ENCODE data around the gene RTN4RL1.

Gene RTN4RL1

DNA sequence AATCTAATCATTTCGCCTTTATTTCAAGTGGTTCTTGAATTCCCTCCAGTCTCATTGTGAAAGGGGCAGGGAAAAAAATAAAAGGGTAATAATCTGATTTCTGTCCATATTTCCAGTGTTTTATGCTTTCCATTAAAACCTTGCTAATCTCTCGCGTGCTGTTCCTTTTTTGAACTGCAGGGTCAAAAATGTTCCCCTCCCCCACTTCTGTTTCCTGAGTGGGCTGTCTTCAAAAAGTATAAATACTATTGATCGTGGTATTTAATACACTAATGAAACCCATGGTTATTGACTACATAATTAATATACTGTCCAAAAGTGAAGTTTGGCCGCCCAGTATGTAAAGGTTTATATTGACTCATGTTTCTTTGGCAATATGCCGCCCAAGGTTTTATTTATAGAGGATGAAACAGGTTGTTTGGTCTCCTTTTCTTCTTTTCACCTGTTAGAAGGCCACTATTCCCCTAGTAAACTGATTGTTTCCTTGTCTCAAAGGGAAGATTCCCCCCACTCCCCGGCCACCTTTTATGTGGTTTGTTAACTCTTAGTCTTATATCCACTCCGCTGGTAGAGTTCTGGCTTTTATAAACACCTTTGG lies 125.6 kb downstream of the RTN4RL1 start:
- Histone ChIP-seq H3K9me2 (ENCODE audit: low read depth, low read length) (no peaks in the 10 kb centered on the region), H3K27ac (ENCODE audit: low read depth, low read length, poor library complexity, severe bottlenecking) (no peak overlapping the region), H3K9ac (ENCODE audit: low read length) (no peak overlapping the region), H3K79me2 (ENCODE audit: insufficient read depth, low read length) (no peaks in the 10 kb centered on the region), H3K4me1 (ENCODE audit: insufficient read depth, low read length, severe bottlenecking) (peaks cover 14% of the 10 kb centered on the region), H3K27me3 (ENCODE audit: insufficient read depth, low read length) (no peaks in the 10 kb centered on the region), H3K9me3 (ENCODE audit: low read length) (no peaks in the 10 kb centered on the region), H3F3A (ENCODE audit: insufficient read depth, low read length) (no peaks in the 10 kb centered on the region), H4K20me1 (ENCODE audit: insufficient read depth, low read length) (no peaks in the 10 kb centered on the region), H3K4me3 (ENCODE audit: low read depth, low read length, poor library complexity, severe bottlenecking) (no peak overlapping the region), H3K36me3 (ENCODE audit: insufficient read depth, low read length) (peaks cover 50% of the 10 kb centered on the region), H2AFZ (ENCODE audit: low read length) (no peak overlapping the region), H3K4me2 (ENCODE audit: low read length) (no peak overlapping the region)
- TF ChIP-seq, protein P1, sequence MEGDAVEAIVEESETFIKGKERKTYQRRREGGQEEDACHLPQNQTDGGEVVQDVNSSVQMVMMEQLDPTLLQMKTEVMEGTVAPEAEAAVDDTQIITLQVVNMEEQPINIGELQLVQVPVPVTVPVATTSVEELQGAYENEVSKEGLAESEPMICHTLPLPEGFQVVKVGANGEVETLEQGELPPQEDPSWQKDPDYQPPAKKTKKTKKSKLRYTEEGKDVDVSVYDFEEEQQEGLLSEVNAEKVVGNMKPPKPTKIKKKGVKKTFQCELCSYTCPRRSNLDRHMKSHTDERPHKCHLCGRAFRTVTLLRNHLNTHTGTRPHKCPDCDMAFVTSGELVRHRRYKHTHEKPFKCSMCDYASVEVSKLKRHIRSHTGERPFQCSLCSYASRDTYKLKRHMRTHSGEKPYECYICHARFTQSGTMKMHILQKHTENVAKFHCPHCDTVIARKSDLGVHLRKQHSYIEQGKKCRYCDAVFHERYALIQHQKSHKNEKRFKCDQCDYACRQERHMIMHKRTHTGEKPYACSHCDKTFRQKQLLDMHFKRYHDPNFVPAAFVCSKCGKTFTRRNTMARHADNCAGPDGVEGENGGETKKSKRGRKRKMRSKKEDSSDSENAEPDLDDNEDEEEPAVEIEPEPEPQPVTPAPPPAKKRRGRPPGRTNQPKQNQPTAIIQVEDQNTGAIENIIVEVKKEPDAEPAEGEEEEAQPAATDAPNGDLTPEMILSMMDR (IDR thresholded peaks at IDR 0.05; ENCODE audit: low read length): no peak
- TF ChIP-seq EZH2 (IDR thresholded peaks at IDR 0.05; ENCODE audit: borderline replicate concordance, low read length): no peak

GRCh38 chr17:1898872-1899271 lies 126.3 kb downstream of the RTN4RL1 start:
- Histone ChIP-seq H3K4me1 (ENCODE audit: insufficient read depth, low read length, severe bottlenecking) (peaks cover 8% of the 10 kb centered on the region), H3K27me3 (ENCODE audit: insufficient read depth, low read length) (no peaks in the 10 kb centered on the region), H3K4me3 (ENCODE audit: low read depth, low read length, poor library complexity, severe bottlenecking) (no peak overlapping the region), H3K9me2 (ENCODE audit: low read depth, low read length) (no peaks in the 10 kb centered on the region), H3F3A (ENCODE audit: insufficient read depth, low read length) (no peaks in the 10 kb centered on the region), H3K79me2 (ENCODE audit: insufficient read depth, low read length) (no peaks in the 10 kb centered on the region), H3K36me3 (ENCODE audit: insufficient read depth, low read length) (peaks cover 56% of the 10 kb centered on the region), H3K9me3 (ENCODE audit: low read length) (no peaks in the 10 kb centered on the region), H3K4me2 (ENCODE audit: low read length) (no peak overlapping the region), H4K20me1 (ENCODE audit: insufficient read depth, low read length) (no peaks in the 10 kb centered on the region), H3K9ac (ENCODE audit: low read length) (no peak overlapping the region), H3K27ac (ENCODE audit: low read depth, low read length, poor library complexity, severe bottlenecking) (no peak overlapping the region), H2AFZ (ENCODE audit: low read length) (no peak overlapping the region)
- TF ChIP-seq, protein P1 (IDR thresholded peaks at IDR 0.05; ENCODE audit: low read length): no peak
- TF ChIP-seq EZH2 (IDR thresholded peaks at IDR 0.05; ENCODE audit: borderline replicate concordance, low read length): no peak

GRCh38 chr17:1898332-1898731 lies 126.8 kb downstream of the RTN4RL1 start:
- Histone ChIP-seq H3K9me2 (ENCODE audit: low read depth, low read length) (no peaks in the 10 kb centered on the region), H3K9me3 (ENCODE audit: low read length) (no peaks in the 10 kb centered on the region), H3K27me3 (ENCODE audit: insufficient read depth, low read length) (no peaks in the 10 kb centered on the region), H3K9ac (ENCODE audit: low read length) (no peak overlapping the region), H2AFZ (ENCODE audit: low read length) (no peak overlapping the region), H3K27ac (ENCODE audit: low read depth, low read length, poor library complexity, severe bottlenecking) (no peak overlapping the region), H3F3A (ENCODE audit: insufficient read depth, low read length) (no peaks in the 10 kb centered on the region), H4K20me1 (ENCODE audit: insufficient read depth, low read length) (no peaks in the 10 kb centered on the region), H3K4me2 (ENCODE audit: low read length) (no peak overlapping the region), H3K36me3 (ENCODE audit: insufficient read depth, low read length) (peaks cover 61% of the 10 kb centered on the region), H3K4me1 (ENCODE audit: insufficient read depth, low read length, severe bottlenecking) (peaks cover 2% of the 10 kb centered on the region), H3K4me3 (ENCODE audit: low read depth, low read length, poor library complexity, severe bottlenecking) (no peak overlapping the region), H3K79me2 (ENCODE audit: insufficient read depth, low read length) (no peaks in the 10 kb centered on the region)
- TF ChIP-seq, protein P1 (IDR thresholded peaks at IDR 0.05; ENCODE audit: low read length): no peak
- no peak for TF ChIP-seq EZH2 (IDR thresholded peaks at IDR 0.05; ENCODE audit: borderline replicate concordance, low read length)

All from OCI-LY1 (cell line).